GM23248 (cell line): Measurements from ENCODE around the gene ZNF57. TPM values are rescaled to one million over a fixed set of nuclear protein-coding genes. Genes with fewer than 3 reads are reported as not detected.

Source experiments
- DNase-seq: peaks from one replicate; pipeline ENCODE4 v3.0.0-alpha.2; 2015
- H2AFZ ChIP-seq: fragments of 200-600 bp; sonication (generic); 2 replicates; pipeline ENCODE4 v1.6.1; 2016; ENCODE audit warnings: antibody characterized with exemption
- H3F3A ChIP-seq: fragments of 200-600 bp; sonication (generic); 2 replicates; pipeline ENCODE4 v1.6.1; 2016; ENCODE audit warnings: mild to moderate bottlenecking, antibody characterized with exemption, mixed run types; ENCODE audit not compliant: insufficient read depth
- H3K27ac ChIP-seq: fragments of 200-600 bp; sonication (generic); 2 replicates; pipeline ENCODE4 v1.5.1; 2016; ENCODE audit warnings: mild to moderate bottlenecking
- H3K27me3 ChIP-seq: fragments of 200-600 bp; sonication (generic); replicated peaks from 2 replicates; pipeline ENCODE4 v1.6.1; 2016; ENCODE audit warnings: mild to moderate bottlenecking; ENCODE audit not compliant: insufficient read depth
- H3K36me3 ChIP-seq: fragments of 200-600 bp; sonication (generic); 2 replicates; pipeline ENCODE4 v1.6.1; 2016; ENCODE audit warnings: low read depth, mild to moderate bottlenecking
- H3K4me1 ChIP-seq: fragments of 200-600 bp; sonication (generic); 2 replicates; pipeline ENCODE4 v1.6.1; 2016; ENCODE audit warnings: mild to moderate bottlenecking; ENCODE audit not compliant: insufficient read depth
- H3K4me2 ChIP-seq: fragments of 200-600 bp; sonication (generic); one replicate; pipeline ENCODE4 v1.6.1; 2016; ENCODE audit warnings: mild to moderate bottlenecking; ENCODE audit not compliant: unreplicated experiment
- H3K4me3 ChIP-seq: fragments of 200-600 bp; sonication (generic); 2 replicates; pipeline ENCODE4 v1.5.1; 2016; ENCODE audit warnings: mild to moderate bottlenecking
- H3K79me2 ChIP-seq: fragments of 200-600 bp; sonication (generic); 2 replicates; pipeline ENCODE4 v1.6.1; 2016; ENCODE audit warnings: mild to moderate bottlenecking; ENCODE audit not compliant: insufficient read depth
- H3K9ac ChIP-seq: fragments of 200-600 bp; sonication (generic); 2 replicates; pipeline ENCODE4 v1.6.1; 2016; ENCODE audit warnings: mild to moderate bottlenecking
- H3K9me2 ChIP-seq: fragments of 200-600 bp; sonication (generic); 2 replicates; pipeline ENCODE4 v1.6.1; 2016; ENCODE audit warnings: mixed run types, mild to moderate bottlenecking, moderate library complexity; ENCODE audit not compliant: insufficient read depth
- H3K9me3 ChIP-seq: fragments of 200-600 bp; sonication (generic); one replicate; pipeline ENCODE4 v1.6.1; 2017; ENCODE audit warnings: low read depth
- H4K20me1 ChIP-seq: fragments of 200-600 bp; sonication (generic); 2 replicates; pipeline ENCODE4 v1.6.0; 2016; ENCODE audit not compliant: insufficient read depth
- EZH2 ChIP-seq: fragments of 200-600 bp; sonication (generic); IDR thresholded peaks from 2 replicates; pipeline ENCODE4 v1.6.1; 2018; ENCODE audit warnings: antibody characterized with exemption, mild to moderate bottlenecking; ENCODE audit not compliant: insufficient read depth, poor library complexity, severe bottlenecking
- EZH2phosphoT487 ChIP-seq: fragments of 200-600 bp; sonication (generic); IDR thresholded peaks from 2 replicates; pipeline ENCODE4 v1.6.1; 2018; ENCODE audit warnings: antibody characterized with exemption, moderate library complexity, mild to moderate bottlenecking, low read depth; ENCODE audit not compliant: insufficient read depth
- WGBS, 2 experiments: methylation state at CpG; one replicate each; pipeline ENCODE4 v1.1.6; 2015 to 2017; ENCODE audit warnings: low lambda C conversion rate in 2 of 2, low coverage in 1 of 2; ENCODE audit errors: missing lambda C conversion rate in 2 of 2; 5-methylcytosine and 5-hydroxymethylcytosine counted together
- in situ Hi-C: fragments of 300-500 bp; cut with MboI; formaldehyde crosslinking; loops from 2 replicates; pipeline ENCODE4 v1.15.0; 2020
- polyA plus RNA-seq: library from polyadenylated mRNA; unstranded; fragments of >200 nt; fragmentation: Nextera tagmentation; extraction: Ambion mirVana; gene quantifications from 2 replicates; pipeline ENCODE4 v1.2.1, GENCODE V29; 2016
- total RNA-seq: library from RNA; depleted of rRNA; stranded (reverse); fragments of >200 nt; shearing (Covaris generic); gene quantifications from 2 replicates; pipeline ENCODE4 v1.2.3, GENCODE V29; 2014

The ZNF57 gene
- total and polyA plus RNA-seq, 2 experiments from 2014 or later, result 1.7 to 1.9 TPM

GRCh38 chr19:2856457-2857050, 44.2 kb upstream of the ZNF57 start:
- WGBS, 2 experiments, result 98% methylated on average over 5 of the region's 5 CpGs
- Histone ChIP-seq H3K27me3 (no peaks in the 10 kb centered on the region), H3K9me3 (peaks cover 8% of the 10 kb centered on the region), H3K4me3 (no peak overlapping the region), H3K27ac (no peak overlapping the region), H3K9me2 (no peaks in the 10 kb centered on the region), H3K4me2 (no peak overlapping the region), H2AFZ (no peak overlapping the region), H3K9ac (no peak overlapping the region), H3K36me3 (peaks cover 54% of the 10 kb centered on the region), H3K4me1 (no peaks in the 10 kb centered on the region), H3F3A (peaks cover 7% of the 10 kb centered on the region; the same call in 1 of the 2 replicates), H3K79me2 (no peaks in the 10 kb centered on the region), H4K20me1 (no peaks in the 10 kb centered on the region)
- TF ChIP-seq EZH2 (no peak), EZH2phosphoT487 (no peak)
- in situ Hi-C loops, result loop anchor here (25.0 kb wide), 1 partner anchor 194 kb away; no protein-coding TSS in a partner anchor
- no peak for DNase-seq

- no peaks in the 10 kb centered on the region for H4K20me1 ChIP-seq
- H3K79me2 ChIP-seq, result no peaks in the 10 kb centered on the region
- TF ChIP-seq EZH2phosphoT487 (no peak), EZH2 (no peak)
- H3K4me3 ChIP-seq, result no peak overlapping the region
- DNase-seq, result no peak
- H3K27ac ChIP-seq, result no peak overlapping the region
- H3K9ac ChIP-seq, result no peak overlapping the region
- no peaks in the 10 kb centered on the region for H3K27me3 ChIP-seq
- H2AFZ ChIP-seq, result no peak overlapping the region
- WGBS, 2 experiments, result 83 to 87% methylated on average over 27 of the region's 27 CpGs
- no peak overlapping the region for H3K4me2 ChIP-seq
- H3F3A ChIP-seq, result no peaks in the 10 kb centered on the region
- H3K9me2 ChIP-seq, result no peaks in the 10 kb centered on the region
- H3K36me3 ChIP-seq, result peaks cover 30% of the 10 kb centered on the region
- H3K4me1 ChIP-seq, result no peaks in the 10 kb centered on the region
- H3K9me3 ChIP-seq, result no peaks in the 10 kb centered on the region
- in situ Hi-C loops, result loop anchor here (25.0 kb wide), 1 partner anchor 197 kb away; no protein-coding TSS in a partner anchor
These were observed 41.9 kb upstream of the ZNF57 start for GRCh38 chr19:2858864-2859263.

- Histone ChIP-seq H3K9me3 (no peaks in the 10 kb centered on the region), H3K36me3 (no peaks in the 10 kb centered on the region), H3K9ac (no peak overlapping the region), H3K4me1 (no peaks in the 10 kb centered on the region), H3K79me2 (no peaks in the 10 kb centered on the region), H3K27ac (no peak overlapping the region), H4K20me1 (no peaks in the 10 kb centered on the region), H3K4me3 (no peak overlapping the region), H2AFZ (no peak overlapping the region), H3F3A (no peaks in the 10 kb centered on the region), H3K4me2 (no peak overlapping the region), H3K27me3 (no peaks in the 10 kb centered on the region), H3K9me2 (no peaks in the 10 kb centered on the region)
- TF ChIP-seq EZH2 (no peak), EZH2phosphoT487 (no peak)
- WGBS, 2 experiments, result 38 to 40% methylated on average over 10 of the region's 10 CpGs
- in situ Hi-C loops, result loop anchor here (25.0 kb wide), 1 partner anchor 202 kb away; no protein-coding TSS in a partner anchor
- DNase-seq, result no peak
These were observed 36.9 kb upstream of the ZNF57 start for GRCh38 chr19:2863816-2864215.

DNA sequence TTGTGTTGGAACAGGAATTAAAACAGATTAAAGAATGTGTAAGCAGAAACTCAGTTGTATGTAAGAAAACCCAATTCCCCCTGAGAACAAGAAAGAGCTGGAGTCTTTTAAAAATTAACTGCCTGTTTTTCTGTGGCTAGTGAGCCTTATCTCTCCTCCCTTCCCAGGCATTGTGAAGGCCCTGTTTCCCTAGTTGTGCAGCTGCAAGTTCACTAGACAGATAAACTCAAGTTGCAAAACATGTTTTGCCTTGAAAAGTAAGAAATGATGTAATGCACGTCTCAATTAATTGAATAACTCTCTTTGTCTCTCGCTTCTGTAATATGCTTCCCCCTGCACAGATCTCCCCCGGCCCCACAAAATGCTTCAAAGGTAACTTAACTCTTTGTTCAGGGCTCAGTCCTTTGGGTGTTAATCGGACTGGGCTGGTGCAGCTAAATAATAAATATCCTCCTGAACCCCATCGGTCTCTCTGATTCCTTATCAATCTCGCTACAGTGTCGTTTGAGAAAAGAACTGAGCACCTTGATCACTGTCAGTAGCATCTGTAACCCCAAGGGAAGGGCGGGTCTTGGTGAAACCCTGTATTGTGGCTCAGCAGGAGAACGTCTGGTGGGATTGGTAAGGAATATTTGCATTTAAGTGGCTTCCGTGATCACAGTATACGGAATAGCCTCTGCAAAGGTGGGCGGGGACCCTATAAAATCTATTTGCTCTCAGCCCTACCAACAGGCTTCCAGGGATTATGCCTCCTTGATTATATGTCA, 35.2 kb upstream of the ZNF57 start:
- no peaks in the 10 kb centered on the region for H3K36me3 ChIP-seq
- no peak overlapping the region for H3K4me2 ChIP-seq
- in situ Hi-C loops, result loop anchor here (25.0 kb wide), 1 partner anchor 203 kb away; no protein-coding TSS in a partner anchor
- H3F3A ChIP-seq, result no peaks in the 10 kb centered on the region
- no peak for TF ChIP-seq EZH2
- TF ChIP-seq EZH2phosphoT487, result no peak
- no peak overlapping the region for H3K4me3 ChIP-seq
- no peak for DNase-seq
- H3K4me1 ChIP-seq, result no peaks in the 10 kb centered on the region
- H3K27me3 ChIP-seq, result no peaks in the 10 kb centered on the region
- no peak overlapping the region for H3K27ac ChIP-seq
- H3K9me2 ChIP-seq, result no peaks in the 10 kb centered on the region
- no peak overlapping the region for H3K9ac ChIP-seq
- 57% methylated on average over 12 of the region's 12 CpGs for WGBS, 2 experiments
- no peaks in the 10 kb centered on the region for H4K20me1 ChIP-seq
- H3K79me2 ChIP-seq, result no peaks in the 10 kb centered on the region
- no peak overlapping the region for H2AFZ ChIP-seq
- H3K9me3 ChIP-seq, result no peaks in the 10 kb centered on the region
